Breast epithelium (tissue), 3 donors: Measurements from ENCODE around the gene PDE4D.

Experiments
- POLR2A ChIP-seq: fragments of 450-650 bp; IDR thresholded peaks from one replicate; pipeline ENCODE4 v1.6.1; 2016; ENCODE audit warnings: antibody characterized with exemption, mild to moderate bottlenecking, moderate library complexity
- TF ChIP-seq, protein P1 (sequence below), 3 donors: fragments of 450-650 bp; IDR thresholded peaks; one replicate each; pipeline ENCODE4 v1.5.1; 2016 to 2017; ENCODE audit warnings: antibody characterized with exemption in 3 of 3, mild to moderate bottlenecking in 3 of 3, moderate library complexity in 3 of 3

GRCh38 chr5:59089767-59090166, 803.8 kb downstream of the PDE4D start:
- no peak for TF ChIP-seq POLR2A
- TF ChIP-seq, protein P1, sequence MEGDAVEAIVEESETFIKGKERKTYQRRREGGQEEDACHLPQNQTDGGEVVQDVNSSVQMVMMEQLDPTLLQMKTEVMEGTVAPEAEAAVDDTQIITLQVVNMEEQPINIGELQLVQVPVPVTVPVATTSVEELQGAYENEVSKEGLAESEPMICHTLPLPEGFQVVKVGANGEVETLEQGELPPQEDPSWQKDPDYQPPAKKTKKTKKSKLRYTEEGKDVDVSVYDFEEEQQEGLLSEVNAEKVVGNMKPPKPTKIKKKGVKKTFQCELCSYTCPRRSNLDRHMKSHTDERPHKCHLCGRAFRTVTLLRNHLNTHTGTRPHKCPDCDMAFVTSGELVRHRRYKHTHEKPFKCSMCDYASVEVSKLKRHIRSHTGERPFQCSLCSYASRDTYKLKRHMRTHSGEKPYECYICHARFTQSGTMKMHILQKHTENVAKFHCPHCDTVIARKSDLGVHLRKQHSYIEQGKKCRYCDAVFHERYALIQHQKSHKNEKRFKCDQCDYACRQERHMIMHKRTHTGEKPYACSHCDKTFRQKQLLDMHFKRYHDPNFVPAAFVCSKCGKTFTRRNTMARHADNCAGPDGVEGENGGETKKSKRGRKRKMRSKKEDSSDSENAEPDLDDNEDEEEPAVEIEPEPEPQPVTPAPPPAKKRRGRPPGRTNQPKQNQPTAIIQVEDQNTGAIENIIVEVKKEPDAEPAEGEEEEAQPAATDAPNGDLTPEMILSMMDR (IDR thresholded peaks at IDR 0.05): no peak
